Esophagus squamous epithelium (tissue), 4 donors: Measurements from ENCODE around the gene CTCFL.

Source experiments
- CTCF ChIP-seq, 6 experiments: fragments of 450-650 bp in 4 of 6; fragments of 200-600 bp in 2 of 6; sonication (generic) in 2 of 6; IDR thresholded peaks; one replicate each; pipeline ENCODE4 v1.5.1; 2016 to 2019; ENCODE audit warnings: antibody characterized with exemption in 6 of 6, mild to moderate bottlenecking in 4 of 6, moderate library complexity in 4 of 6
- POLR2A ChIP-seq, 4 donors: fragments of 450-650 bp; IDR thresholded peaks; one replicate each; pipeline ENCODE4 v1.6.1; 2017; ENCODE audit warnings: antibody characterized with exemption in 4 of 4, mild to moderate bottlenecking in 4 of 4, moderate library complexity in 3 of 4

GRCh38 chr20:57562541-57563465, 37.9 kb upstream of the CTCFL start:
- no peak for TF ChIP-seq CTCF (IDR thresholded peaks at IDR 0.05)
- TF ChIP-seq POLR2A (IDR thresholded peaks at IDR 0.05) = no peak
